HL-60/S4 treated with phorbol 12-myristate 13-acetate at 8.2 ng/mL for 4 days and 3 days (cell line): ENCODE results near the gene PDPN.
"Not testable (repeated sequence)": the region's sequence is repeated elsewhere in the genome, so short reads cannot be mapped to it uniquely, and the experiment has no call there.

Source experiments
- in situ Hi-C: fragments of 300-500 bp; cut with MboI; formaldehyde crosslinking; loops from 2 replicates; pipeline ENCODE4 v1.15.0; 2022; ENCODE audit warnings: low sequenced_read_pairs

PDPN gene

DNA sequence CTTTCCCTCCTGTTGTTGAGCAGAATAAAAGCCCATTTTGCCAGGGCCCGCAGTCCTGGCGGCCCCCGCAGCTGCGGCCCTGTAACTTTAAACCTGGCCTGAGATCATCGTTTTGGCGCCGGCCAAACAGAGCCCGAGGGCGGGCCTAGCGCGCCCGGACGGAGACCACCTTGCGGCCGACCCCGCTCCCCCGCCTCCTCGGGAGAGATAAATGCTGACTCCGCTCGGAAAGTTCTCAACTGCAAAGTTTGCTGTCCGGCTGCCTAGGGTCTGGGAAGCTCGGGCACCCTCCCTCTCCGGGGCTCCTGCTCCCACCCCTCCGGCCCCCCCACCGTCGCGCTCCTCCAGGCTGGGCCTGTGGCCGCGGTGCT lies at the start of gene PDPN:
TSS of gene PDPN (plus strand) at position 238 of the 371 bp plus-strand sequence. CDS start 202 bp downstream, outside the sequence.
- in situ Hi-C loops, result no loop called here

- in situ Hi-C loops, result no loop called here
Measured at GRCh38 chr1:13535227-13535626, 48.4 kb upstream of the PDPN start.

DNA sequence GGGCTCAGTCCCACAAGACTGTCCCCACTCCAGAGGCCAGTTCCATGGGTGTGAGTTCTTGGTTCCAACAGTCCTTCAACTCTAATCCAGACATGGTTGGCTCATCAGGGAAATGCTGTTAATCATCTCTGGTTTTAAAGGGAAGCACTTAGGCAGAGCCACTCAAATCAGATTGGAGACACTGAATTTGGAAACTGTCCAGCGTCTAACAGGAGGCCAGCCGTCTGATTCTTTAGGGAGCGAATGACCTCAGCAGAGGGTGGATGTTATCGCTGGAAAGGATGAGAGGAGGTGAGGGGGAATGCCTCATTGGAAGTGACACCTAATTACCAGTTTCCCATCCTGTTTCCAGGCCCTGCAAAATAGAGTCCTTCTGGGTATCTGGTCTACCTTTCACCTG lies 47.1 kb upstream of the PDPN start:
- in situ Hi-C loops, result no loop called here

GRCh38 chr1:13538832-13539231 lies 44.8 kb upstream of the PDPN start:
- in situ Hi-C loops, result no loop called here

DNA sequence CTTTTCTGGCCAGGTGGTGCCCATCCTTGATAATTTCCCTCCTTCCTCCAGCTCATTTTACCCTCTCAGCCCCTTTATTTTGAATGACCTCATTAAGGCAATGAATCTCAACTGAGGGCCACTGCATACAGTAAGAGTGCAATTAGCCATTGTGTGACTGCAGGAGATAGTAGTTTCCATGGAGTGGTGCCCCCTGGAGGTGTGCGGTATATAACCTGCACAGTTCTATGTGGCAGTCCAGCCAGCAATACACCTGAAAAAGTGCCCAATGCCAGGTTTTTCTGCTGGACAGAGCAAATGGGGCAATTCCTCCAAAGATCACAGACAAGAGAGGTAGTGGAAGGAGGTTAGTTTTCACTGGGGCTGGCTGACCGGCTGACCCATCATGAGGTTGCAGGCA lies 43.9 kb upstream of the PDPN start:
- in situ Hi-C loops, result no loop called here

GRCh38 chr1:13540866-13541265 lies 42.8 kb upstream of the PDPN start:
- in situ Hi-C loops, result no loop called here

GRCh38 chr1:13541435-13542215 lies 42.0 kb upstream of the PDPN start:
- in situ Hi-C loops, result no loop called here

DNA sequence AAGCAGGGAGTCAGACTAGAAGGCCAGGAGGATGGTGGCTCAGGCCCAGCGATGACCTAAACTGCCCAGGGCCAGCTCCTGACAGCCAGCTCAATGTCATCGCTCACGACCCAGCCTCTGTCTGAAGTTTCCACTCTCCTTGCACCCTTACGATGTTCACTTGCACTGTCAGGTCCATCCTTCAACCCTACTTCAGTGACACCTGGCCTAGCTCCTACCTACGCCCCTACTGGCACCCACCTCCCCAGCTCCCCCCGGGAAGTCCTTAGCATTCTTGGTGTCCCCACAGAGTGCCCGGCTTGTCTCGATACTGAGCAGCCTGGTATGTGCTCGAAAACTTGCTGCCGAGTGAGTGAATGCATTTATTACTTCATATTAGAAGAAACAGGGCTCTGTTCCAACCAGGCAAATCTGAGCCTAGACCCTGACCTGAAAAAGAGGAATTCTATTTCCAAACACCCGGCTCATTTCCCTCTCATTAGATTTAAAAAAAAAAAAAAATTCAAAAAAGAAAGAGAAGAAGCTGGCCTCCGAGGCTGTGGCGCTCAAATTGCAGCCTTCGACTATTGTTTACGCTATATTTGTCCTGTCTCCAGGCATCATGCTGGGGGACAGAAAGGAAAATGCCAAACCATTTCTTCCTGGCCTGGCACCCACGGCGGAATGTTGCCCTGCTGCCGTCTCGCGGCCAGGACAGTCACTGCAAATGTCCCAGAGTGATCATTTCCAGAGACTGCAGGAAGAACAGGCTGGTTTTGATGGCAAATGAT lies 40.0 kb upstream of the PDPN start:
- in situ Hi-C loops, result no loop called here

DNA sequence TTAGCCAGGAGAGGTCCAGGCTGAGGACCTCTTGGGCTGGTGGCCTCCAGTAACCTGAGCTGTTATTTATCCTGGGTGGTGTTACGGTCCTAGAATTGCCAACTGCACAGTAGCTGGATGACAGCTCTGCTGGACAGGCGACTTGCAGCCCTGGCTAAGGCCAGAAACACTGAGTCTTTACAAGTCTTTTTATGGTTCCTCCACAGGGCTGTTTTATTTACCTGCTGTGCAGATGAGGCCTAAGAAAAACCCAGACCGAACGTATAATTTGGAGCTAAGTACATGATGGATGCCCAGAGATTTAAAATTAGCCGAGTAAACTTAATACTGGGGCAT lies 39.4 kb upstream of the PDPN start:
- in situ Hi-C loops, result no loop called here

- in situ Hi-C loops, result no loop called here
Measured at GRCh38 chr1:13546791-13547190, 36.8 kb upstream of the PDPN start.

GRCh38 chr1:13548281-13548680 lies 35.4 kb upstream of the PDPN start:
- in situ Hi-C loops, result no loop called here

GRCh38 chr1:13549021-13549420 lies 34.6 kb upstream of the PDPN start:
- in situ Hi-C loops, result no loop called here

DNA sequence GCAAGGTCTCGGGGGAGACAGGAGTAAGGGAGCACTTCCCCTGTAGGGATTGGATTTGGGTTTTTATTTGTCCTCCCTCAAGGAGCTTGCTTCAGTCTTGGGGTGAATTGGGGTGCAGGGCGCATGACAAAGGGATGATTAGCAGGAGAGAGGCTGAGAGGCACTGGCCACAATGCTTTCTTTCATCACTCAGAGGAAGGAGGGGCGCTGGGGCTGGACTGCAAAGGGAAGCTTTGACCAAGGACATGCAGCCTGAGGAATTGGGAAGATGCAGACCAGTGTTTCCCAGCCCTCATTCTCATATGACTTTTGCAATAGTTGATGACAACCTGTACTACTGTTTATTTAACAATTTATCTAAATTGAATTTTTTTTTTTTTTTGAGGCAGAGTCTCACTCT lies 34.1 kb upstream of the PDPN start:
- in situ Hi-C loops, result no loop called here

DNA sequence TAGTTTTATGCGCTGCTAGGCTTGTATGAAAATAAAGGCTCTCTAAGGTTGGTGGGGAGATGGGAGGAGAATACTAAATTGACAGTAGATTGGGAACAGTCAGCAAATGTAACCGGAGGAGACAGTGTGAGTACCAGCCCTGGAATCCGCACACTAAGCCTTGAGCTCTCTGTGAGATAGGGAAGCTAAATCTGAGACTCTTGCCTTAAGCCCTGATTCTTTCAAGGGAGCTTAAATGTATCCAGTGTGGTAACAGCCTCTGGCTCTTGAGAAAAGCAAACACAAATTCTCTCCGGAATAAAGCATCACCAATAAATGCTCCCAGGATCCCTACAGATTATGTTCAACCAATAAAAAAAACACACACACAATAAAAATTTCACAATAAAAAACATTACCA lies 33.0 kb upstream of the PDPN start:
- in situ Hi-C loops, result no loop called here

GRCh38 chr1:13554798-13555197 lies 28.8 kb upstream of the PDPN start:
- in situ Hi-C loops, result no loop called here

- in situ Hi-C loops, result no loop called here
Measured at GRCh38 chr1:13556224-13556764, 27.3 kb upstream of the PDPN start.

- in situ Hi-C loops, result no loop called here
Measured at GRCh38 chr1:13560541-13560940, 23.1 kb upstream of the PDPN start.

DNA sequence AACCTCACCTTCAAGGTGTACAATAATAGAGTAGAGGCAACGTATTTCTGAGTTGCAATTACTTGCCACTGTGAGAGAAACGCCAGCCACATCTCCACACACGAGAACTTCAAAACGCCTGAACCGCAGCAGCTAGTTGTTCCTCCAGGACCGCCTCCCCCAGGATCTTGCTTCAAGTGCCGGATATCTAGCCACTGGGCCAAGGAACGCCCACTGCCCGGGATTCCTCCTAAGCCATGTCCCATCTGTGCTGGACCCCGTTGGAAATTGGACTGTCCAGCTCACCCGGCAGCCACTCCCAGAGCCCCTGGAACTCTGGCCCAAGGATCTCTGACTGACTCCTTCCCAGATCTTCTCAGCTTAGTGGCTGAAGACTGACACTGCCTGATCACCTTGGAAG lies 20.7 kb upstream of the PDPN start:
- in situ Hi-C loops, result not testable (repeated sequence)

GRCh38 chr1:13564073-13564472 lies 19.6 kb upstream of the PDPN start:
- in situ Hi-C loops, result no loop called here

DNA sequence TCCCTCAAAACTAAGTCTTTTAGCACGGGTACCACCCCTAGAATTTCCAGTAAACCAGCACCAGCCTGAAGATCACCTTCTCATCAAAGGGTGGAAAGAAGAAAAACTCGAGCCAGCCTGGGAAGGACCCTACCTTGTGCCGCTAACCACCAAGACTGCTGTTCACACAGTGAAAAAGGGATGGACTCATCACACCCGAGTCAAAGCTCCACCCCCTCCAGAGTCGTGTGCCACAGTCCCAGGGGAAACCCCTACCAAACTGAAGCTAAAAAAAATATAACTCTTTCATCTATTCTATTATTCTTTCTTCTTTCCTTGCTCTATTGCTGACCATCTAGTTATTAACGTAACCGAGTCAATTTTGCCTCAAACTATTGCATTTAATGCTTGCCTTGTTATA lies 13.2 kb upstream of the PDPN start:
- in situ Hi-C loops, result not testable (repeated sequence)

DNA sequence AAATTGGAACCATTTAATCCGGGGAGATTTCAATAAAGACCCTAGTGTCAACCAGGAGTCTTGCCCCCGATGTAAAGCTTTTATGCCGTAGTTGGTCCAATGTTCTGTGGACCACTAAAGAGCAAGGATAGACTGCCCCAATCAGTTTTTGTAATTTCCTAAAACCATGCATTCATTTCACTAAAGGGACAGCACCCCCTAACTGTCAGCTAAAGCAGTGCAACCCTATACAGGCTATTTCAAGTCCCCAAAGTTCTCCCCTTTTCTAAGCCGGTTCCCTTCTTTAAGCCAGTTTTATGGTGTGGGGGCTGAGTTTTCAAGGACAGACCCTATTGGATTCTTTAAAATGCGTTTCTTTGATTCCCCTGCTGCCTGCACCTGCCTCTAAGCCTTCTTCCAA lies 12.7 kb upstream of the PDPN start:
- in situ Hi-C loops, result no loop called here

DNA sequence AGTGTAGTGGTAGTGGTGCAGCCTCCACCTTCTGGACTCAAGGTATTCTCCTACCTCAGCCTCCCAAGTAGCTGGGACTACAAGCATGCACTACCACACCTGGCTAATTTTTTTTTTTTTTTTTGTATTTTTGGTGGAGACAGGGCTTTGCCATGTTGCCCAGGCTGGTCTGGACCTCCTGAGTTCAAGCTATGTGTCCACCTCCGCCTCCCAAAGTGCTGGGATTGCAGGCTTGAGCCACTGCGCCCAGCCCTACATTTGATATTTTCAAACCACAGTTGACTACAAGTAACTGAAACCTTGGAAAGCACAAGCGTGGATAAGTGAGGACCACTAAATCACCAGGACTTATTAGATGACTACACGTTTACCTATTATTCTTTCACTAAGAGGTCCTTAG lies 10.0 kb upstream of the PDPN start:
- in situ Hi-C loops, result no loop called here
